NOMO-1 treated with DMSO at 0.1 percent for 48 hours (cell line): ENCODE results near the gene CBFA2T3.
"Not testable (repeated sequence)": the region's sequence is repeated elsewhere in the genome, so short reads cannot be mapped to it uniquely, and the experiment has no call there.

Experiments
- DNase-seq: peaks from one replicate; lab custom pipeline; 2025; ENCODE audit not compliant: unreplicated experiment; lab: John Stamatoyannopoulos, UW

CBFA2T3 gene

DNA sequence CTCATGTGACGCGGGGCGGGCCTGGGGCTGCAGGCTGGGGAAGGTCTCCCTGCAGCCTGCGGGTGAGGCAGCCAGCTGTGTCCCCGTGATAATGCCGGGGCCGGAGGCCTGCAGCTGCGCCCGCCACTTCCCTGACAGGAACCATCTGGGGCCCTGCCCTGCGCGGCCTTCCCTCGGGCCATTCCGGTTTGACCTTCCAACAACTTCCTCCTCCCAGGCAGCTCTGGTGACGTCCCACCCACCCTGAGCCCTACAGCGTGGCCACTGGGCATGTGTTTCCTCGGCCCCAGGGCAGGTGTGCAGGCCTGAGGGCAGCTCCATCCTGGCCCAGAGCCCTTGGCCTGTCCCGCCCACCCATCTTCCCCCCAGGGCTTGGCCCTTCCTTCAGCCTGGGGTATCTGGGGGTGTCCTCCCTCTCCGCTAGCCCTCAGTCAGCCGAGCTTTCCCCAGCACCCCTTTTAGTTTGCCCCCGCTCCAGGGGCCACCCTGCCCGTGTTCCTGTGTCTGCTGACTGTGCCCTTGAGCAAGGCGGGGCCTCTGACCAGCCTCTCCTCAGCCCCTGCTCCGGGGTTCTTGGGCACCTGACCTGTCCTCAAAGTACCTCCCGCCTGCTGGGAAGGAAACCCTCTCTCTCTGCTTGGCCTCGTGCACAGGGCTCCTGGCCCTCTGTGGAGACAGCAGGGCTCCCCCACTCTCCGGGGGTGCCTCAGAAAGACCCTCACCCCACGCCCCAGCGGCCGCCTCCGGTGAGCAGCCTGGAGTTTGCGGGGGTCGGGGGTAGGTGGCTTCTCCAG lies at the start of gene CBFA2T3:
TSS of gene CBFA2T3 (minus strand) at position 190 of the 794 bp plus-strand sequence. CDS start 400 bp downstream, outside the sequence.
- DNase-seq = peak; percentile 71

DNA sequence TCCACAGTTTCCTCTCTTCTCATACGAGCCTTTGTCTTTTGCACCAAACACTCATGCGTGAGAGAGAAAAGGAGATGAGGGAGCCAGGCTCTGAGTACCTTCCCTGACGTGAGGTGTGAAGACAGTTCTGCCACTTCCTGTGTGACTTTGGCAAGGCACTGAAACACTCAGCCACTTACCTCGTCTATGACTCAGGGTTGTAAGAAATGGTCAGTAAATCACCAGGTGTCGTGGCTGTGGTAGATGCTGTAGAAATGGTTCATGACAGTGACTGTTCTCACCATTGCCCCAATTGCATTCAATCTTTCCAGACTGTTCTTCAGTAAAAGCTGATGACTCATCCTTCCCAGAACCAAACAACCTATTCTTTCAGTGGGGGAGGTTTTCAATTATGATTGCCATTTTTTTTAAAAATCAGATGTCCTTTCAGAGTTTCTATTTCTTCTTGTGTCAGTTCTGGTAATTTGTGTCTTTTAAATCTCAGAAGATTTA lies 49.2 kb upstream of the CBFA2T3 start:
- peak; percentile 87 for DNase-seq

DNA sequence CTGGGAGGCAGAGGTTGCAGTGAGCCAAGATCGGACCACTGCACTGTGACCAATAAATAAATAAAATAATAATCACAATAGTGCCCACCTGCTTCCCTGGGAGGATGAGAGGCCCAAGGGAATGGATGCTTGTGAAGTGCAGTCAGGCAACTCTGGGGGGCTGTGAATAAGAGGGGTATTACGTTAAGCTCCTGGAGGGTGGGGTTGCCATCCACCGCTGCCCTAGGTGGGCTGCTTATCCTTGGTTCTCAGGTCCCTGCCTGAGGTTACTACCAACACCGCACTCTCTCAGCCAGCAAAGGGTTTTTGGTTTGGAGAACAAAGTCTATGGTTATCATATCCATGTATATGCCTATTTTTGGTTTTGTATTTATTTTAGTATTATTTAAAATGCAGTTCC lies 48.6 kb upstream of the CBFA2T3 start:
- DNase-seq = no peak

DNA sequence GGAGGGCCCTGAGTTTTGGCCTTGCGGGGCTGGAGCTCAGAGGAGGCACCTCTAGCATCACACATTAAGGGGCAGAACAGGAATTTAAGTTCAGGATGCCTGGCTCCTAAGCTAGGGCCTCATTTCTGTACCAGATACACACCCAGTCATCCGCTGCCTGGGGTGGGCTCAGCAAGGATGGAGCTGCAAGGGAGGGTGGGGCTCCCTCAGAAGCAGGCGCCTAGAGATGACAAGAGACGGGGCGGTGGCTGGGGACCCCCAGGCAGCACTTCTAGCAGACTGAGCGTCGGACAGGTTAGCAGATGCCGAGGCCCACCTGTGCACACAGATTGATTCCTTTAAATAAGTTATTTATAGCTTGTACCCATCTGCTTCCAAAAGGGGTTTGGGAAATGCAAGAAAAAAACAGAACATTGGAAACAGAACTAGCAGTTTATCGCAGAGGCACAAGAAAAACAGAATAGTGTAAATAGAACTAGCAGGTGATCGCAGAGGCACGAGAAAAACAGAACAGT lies 47.6 kb upstream of the CBFA2T3 start:
- DNase-seq = no peak

DNA sequence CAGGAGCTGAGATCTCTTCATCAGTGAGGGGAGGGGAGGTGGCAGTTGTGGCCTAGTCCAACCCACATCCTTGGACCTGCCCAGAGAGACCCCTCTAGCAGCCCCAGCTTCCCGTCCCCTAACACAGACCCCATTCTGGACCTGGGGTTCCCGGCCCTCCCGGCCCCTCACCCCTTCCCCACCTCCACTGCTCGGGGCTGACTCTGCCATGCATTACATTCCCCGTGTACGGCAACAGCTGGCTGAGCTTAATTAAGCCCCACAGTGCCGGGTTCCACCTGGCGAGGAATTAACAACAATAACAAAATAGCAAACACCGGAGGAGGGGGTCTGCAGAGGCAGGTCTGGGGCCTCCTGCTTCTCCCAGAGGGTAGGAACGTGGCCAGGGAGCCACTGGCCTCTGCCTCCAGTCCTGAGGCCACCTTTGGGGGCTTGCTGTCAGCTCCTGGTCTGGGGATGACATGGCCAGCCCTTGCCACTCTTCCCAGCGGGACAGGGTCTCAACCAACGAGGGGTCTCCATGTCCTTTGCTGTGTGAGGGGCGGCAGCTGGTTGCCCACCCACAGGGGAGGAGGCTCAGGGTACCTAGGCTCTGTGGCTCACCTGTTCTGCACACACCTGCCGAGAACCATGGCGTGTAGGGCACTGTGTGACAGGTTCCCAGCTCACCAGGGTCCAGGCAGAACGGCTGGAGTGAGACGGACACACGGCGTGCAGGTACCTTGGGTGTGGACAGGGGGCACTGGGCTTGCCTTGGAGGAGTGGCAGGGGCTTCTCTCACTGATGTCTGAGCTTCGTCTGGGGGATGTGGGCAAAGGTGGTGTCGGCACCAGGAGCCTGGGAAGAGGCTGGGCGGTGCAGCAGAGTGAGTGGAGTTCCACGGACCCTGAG lies 46.9 kb upstream of the CBFA2T3 start:
- DNase-seq = no peak

DNA sequence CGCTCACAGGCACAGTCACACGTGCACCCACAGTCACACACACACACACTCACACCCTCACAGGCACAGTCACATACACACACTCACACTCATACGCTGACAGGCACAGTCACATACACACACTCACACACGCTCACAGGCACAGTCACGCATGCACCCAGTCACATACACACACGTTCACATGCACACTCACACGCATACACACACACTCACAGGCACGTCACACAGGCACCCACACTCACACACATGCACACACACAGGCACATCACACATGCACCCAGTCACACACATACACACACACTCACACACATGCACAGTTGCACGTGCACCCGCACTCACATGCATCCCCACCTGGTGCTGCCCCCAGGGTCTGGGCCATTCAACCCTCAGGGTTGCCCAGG lies 46.1 kb upstream of the CBFA2T3 start:
- no peak for DNase-seq

DNA sequence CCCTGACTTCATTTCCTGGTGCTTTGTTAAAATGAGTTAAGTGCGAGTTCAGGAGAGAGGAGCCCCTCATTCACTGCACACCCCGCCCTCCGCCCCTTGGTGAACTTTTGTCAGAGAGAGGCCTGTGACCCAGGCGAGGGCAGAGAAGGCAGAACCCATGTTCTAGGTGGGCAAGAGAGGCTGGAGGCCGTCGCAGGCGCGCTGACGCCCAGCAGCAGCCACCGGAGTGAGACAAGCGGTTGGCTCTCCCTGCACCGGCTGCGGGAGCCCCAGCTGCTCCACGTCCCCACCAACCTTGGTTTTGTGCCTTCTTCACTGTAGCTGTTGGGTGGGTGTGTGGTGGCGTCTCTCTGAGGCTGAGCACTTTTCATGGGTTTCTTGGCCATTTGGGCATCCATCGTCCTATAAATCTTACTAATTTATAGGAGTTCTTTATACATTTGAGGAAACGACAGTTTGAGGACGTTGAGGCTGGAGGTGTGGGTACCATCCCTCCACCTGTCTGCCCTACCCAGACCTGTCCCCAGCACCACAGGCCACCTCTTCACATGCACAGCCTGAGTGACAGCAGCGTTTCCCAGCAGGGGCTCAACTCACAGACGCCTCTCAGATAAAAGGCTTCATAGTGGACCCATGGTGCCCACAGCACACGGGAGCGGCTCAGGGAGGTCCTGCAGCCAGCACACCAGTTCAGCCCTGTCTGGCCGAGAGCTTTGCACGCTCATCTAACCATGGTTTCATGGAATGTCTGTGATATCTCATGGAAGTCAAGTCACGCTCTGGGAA lies 45.2 kb upstream of the CBFA2T3 start:
- no peak for DNase-seq

DNA sequence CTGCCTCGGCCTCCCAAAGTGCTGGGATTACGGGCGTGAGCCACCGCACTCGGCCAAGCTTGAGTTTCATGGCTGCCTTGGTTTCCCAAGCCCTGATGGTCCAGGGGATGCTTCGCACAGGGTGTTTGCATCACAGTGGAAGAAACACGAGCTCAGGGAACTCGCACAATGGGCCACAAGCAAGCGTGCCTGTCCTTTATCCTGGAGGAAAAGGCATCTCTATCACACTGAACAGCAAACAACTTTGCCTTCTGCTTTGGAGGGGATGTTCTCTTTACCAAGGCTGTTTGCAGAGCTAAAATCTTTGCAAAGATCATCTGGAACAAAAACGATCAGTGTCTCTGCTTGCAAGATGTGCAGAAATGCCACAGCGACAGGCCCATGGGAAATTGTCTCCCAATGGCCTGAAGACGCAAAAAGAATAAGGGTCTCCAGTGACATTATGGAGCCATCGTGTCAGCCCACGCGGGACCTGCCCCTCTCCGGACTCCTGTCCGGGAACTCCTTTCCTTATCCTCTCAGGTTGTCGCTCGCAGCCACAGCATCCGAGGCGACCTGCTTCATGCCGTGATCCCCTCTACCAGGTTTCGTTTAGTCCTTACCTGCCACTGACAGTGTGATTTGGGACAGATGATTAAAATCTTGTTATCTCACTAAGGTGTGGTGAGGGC lies 44.1 kb upstream of the CBFA2T3 start:
- no peak for DNase-seq

DNA sequence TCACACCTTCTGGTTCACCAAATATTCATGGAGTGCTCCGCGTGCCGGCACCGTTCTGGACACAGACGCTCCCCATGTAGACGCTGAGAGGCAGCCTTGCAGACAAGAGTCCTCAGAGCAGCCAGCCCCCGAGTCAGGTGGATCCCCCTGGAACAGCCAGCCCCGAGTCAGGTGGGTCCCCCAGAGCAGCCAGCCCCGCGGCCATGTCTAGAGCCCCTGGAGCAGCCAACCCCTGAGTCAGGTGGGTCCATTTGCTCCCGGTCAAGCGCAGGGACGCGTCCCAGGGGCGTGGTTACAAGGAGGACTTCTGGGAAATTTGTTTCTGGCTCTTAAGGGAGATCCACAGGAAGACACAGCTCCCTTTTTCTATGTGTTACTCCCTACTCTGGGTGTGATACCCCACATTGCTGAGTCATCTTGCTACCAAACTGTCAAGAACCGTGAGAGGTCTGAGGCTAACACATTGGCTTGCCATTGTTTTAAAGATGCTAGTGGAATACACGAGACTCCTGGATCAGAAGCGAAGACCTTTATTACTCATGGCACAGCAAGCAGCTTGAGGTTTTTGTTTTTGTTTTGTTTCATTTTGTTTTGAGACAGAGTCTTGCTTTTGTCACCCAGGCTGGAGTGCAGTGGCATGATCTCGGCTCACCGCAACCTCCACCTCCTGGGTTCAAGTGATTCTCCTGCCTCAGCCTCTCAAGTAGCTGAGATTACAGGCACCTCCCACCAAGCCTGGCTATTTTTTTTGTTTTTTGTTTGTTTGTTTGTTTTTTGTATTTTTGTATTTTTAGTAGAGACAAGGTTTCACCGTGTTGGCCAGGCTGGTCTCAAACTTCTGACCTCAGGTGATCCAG lies 43.3 kb upstream of the CBFA2T3 start:
- DNase-seq = no peak

DNA sequence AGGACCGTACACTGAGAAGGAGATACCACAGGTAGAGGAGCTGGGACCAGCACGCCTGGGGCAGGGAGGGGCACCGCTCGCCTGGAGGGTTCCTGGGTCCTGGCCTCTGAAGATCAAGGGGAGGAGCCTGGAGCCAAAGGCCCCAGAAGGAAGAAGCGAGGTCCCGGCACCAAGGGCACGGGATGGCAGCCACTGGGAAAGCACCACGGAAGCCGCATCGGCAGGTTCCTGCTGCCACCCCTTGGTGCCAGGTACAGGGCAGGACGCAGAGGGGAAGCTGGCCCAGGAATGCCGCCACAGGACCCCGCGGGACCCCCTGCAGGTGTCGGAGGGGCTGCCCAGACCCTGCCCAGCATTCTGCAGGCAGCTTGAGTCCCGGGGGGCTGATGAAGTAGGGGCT lies 42.5 kb upstream of the CBFA2T3 start:
- no peak for DNase-seq

DNA sequence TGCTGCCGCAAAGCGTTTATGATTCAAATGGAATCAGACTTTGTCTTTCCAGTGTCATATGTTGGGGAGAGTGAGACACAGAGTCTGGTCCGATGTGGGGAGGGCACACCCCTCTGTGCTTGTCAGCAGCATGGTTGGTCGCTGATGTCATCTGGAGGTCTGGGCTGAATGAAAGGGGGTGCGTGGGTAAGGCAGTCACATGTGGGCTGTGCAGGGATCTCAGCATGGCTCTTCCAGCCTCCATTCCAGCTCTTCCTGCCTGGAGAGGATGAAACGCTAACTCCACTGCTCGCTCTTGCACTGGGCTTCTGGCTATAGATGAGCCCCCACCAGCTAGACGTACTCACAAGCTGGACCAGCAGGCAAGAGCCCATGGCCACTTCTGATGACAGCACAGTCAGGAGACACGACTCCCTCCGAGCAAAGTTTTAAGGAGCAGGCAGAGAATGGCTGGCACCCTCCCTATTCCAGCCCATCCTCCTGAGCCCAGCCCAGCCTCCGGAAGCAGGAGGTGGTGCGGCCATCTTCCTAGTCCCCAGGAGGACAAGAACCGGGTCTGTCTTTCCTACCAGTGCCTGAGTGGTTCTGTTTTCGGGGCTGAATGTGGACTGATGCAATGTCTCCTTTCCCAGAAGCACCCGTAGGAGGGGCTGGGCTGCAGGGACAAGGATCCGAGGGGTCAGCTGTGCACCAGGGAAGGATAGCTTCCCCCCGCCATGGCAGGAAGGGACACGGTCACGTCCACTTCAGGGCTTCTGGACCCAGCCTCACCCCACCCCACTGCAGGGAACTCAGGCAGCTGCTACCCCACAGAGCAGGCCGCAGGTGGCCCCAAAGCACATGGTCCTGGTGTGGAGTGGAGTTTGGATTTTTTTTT lies 41.5 kb upstream of the CBFA2T3 start:
- no peak for DNase-seq

DNA sequence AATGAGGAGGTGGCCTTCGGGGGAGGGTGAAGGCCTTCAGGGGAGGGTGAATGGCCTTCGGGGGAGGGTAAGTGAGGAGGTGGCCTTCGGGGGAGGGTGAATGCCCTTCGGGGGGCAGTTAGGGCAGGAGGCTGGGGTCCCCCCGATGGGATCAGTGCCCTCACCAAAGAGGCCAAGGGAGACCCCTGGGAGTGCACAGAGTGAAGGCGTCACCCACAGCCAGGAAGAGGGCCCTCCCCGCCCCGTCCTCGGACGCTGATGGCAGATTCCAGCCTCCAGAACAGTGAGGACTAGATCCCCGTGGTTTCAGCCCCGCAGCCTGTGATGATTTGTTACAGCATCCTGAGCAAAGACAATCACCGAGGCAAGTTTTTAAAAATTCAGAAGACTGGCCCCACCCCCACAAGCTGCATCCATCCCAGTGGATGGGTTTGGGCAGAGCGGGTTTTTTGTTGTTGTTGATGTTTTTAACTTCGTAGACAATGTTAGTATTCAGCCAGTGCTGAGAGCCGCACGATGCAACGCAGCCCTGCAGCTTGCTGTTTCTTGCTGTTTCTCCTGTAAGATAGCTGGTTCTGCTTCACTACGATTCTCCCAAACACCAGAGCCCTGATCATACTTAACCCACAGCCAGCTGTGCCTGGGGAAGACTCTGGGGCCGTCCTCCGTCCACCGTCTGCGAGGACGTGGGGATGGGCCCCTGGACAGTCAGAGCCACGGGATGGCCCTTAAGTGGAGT lies 40.7 kb upstream of the CBFA2T3 start:
- no peak for DNase-seq

DNA sequence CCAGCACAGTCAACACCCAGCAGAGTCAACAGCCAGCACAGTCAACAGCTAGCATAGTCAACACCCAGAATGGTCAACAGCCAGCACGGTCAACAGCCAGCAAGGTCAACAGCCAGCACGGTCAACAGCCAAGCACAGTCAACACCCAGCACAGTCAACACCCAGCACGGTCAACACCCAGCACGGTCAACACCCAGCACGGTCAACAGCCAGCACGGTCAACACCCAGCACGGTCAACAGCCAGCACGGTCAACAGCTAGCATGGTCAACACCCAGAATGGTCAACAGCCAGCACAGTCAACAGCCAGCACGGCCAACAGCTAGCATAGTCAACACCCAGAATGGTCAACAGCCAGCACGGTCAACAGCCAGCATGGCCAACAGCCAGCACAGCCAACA lies 39.6 kb upstream of the CBFA2T3 start:
- DNase-seq = not testable (repeated sequence)

DNA sequence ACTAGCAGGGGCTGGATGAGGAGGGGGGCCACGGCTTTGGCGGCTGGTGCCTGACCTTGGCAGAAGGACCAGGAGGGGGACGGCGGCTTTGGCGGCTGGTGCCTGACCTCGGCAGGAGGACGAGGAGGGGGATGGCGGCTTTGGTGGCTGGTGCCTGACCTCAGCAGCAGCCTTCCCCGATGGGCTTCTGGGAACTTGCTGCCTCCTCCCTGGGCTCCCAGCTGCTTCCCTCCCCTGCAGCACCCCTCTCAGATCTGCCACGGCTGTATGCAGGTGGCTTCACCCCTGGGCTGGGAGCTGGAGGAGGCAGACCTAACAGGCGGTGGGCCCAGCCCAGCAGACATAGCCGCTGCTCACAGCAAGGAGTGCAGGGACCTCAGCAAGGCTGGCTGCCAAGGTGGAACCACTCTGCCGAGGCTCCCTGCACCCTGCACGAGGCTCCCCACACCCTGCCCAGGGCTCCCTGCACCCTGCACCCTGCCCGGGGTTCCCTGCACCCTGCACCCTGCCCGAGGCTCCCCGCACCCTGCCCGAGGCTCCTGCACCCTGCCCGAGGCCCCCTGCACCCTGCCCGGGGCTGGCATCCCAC lies 38.4 kb upstream of the CBFA2T3 start:
- no peak for DNase-seq

DNA sequence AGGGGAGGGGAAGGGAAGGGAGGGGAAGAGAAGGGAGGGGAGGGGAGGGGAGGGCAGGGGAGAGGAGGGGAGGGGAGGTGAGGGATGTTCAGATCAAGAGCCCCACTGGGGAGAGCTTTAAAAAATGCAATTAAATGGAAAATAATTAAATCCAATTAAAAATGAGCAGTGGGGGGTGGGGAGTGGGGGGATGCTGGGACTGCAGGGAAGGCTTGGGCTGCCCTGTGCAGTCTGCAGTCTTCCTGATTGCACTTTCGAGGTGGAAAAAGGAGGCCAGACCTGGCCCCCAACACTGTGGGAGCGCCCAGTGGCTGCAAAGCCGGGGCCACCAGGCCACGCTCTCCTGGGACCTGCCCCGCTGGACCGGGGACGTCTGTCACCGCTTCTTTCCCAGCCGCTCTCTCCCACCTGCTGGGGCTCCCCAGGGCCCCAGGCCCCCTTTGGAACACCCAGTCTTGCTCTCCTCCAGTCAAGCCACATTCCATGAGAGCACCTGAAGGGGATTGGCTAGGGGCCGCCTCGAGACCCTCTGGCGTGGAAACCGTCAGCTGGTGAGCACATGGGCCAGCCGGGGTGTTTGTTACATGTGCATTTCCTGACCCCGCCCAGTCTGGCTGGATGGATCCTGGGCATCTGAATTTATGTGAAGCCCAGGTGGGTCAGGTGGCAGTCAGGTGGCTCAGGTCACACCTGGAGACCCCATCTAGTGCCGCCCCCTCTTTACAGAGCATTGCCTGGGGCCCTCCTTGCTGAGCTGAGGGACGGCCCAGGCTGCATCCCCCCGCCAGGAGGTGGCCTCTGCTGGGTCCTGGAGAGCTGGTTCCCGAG lies 37.6 kb upstream of the CBFA2T3 start:
- no peak for DNase-seq

DNA sequence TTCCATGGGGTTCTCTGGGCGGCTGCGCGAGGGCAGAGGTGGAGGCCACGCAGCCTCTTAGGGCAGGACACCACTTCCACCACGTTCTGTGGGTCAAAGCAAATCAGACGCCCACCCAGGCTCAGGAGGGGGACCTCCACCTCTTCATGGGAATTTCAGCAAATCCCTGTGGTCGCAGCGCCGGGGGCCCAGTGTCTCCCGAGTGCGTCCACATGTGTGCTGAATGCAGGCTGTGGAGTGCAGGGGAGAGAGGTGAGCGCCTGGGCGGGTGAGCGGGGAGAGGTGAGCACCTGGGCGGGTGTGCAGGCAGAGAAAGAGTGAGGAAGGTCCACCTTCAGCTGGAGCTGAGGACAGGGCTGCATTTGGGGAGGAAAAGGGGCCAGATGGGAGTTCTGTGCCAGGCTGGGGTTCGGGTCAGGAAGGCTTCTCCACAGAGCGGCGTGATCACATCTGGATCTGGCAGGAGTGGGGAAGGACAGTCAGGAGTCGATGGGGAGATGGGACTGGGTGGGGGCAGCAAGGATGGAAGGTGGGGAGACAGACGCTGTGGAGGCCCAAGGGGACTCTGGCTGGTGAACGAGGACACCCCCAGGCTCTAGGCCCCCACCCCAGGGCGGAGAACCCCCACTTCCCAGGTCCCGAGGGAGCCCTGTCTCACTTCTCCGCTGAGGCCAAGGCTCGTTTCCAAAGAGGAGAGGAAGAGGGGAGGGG lies 36.8 kb upstream of the CBFA2T3 start:
- DNase-seq = no peak
